Activated CD4-positive, alpha-beta T cell treated with anti-CD3 and anti-CD28 coated beads, Interleukin-2, amount 50 U/mL, for 24 hours (primary cell): ENCODE measurements around the gene L3MBTL4.
"Not testable (repeated sequence)": the region's sequence is repeated elsewhere in the genome, so short reads cannot be mapped to it uniquely, and the experiment has no call there.

Source experiments
- DNase-seq, 2 donors: peaks; one replicate each; pipeline ENCODE4 v3.0.0-alpha.2; 2020; ENCODE audit warnings: low read depth in 1 of 2, low spot score in 1 of 2

The L3MBTL4 gene

DNA sequence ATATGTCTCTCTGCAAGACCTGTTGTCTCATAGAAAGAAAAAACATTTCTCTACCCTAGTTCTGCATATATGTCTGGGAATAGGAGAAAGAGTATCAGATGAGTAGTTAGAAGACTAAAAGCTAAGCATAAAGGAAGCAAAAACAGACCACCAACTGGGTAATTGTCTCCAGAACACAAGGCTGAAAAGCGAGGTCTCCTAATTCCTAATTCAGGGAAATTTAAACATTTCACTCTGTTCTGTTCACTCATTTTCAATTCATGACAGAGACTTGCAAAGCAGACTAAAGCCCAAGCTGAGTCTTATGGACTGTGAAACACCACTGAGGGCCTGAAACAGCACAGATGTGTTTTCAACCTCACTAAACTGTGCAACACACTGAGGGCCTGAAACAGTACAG is 294.9 kb downstream of the L3MBTL4 start:
- no peak for DNase-seq

DNA sequence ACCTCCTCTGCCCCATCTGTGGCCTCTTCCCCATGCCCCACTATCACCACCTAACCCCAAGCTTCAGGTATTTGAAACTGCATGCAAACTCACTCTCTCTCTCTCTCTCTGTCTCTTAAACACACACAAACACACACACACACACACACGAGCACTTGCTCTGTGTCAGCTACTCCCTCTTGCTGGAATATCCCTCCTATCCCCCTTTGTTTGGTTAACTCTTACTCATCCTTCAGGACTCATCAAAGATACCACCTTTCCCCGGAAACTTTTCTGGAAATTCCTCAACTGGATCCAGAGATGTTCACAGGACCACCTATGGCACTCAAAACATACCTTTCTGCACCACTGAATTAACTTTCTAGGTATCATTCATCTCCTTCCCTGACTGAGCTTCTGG is 296.6 kb downstream of the L3MBTL4 start:
- no peak for DNase-seq

DNA sequence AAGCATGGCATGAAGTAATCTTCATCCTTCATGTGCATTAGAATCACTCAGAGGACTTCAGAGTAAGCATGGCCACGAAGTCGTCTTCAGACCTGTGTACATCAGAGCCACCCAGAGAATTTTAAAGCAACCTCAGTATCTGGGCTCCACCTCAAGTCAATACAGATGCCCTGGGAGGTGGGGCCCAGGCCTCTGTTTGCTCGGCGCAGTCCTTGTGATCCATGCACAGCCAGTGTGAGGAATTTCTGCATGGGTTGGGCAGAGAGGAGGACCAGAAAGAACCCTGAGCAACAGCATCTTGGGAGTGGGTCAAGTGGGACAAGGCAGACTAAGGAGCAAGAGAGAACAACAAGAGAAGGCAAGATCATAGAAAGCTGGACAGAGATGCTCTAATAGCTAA is 299.0 kb downstream of the L3MBTL4 start:
- no peak for DNase-seq

DNA sequence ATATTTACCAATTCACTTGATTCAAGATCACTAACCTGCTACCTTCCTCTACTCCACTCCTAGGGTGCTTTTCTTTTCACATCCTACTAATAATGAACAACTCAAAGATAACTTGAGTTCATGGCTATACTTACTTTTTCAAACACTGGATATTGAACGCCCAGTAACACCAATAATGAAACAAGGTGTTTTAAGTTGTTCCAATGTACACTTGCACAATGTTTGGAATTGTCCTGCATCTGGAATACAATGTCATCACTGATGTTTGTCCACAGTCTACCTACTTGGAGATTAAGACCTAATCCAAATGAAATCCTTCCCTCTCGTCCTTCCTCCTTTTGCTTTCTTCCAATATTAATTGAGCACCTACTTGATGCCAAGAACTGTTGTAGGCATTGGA is 301.1 kb downstream of the L3MBTL4 start:
- no peak for DNase-seq

DNA sequence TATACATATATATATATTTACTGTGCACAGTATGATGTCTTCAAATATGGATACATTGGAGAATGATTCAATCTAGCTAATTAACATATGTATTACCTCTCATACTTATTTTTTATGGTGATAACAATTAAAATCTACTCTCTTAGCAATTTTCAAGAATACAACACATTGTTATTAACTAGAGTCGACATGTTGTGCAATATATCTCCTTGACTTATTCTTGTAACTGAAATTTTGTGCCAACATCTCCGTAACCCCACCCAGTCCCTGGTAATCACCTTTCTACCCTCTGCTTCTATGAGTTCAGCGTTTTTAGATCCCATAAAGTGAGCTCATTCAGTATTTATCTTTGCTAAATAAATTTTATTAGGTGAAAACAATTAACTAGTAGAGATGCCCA is 303.0 kb downstream of the L3MBTL4 start:
- no peak for DNase-seq

DNA sequence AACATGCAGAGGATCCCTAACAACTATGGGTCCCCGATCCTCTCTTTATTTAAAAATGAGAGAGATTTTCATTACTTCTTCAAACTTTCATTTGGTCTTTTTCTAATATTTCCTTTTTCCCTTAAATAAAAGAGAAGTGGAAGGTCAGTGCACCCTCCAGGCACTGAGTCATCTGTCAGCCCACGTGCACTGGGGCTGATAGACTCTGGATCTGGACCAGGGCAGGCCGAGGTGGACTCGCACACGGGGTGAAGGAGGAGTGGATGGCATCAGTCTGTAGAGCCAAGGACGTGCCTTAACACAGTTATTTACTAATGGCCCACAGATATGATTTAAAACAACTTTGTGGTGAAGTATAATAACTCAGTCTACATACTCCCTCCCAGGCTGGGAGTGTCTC is 305.0 kb downstream of the L3MBTL4 start:
- DNase-seq: no peak

DNA sequence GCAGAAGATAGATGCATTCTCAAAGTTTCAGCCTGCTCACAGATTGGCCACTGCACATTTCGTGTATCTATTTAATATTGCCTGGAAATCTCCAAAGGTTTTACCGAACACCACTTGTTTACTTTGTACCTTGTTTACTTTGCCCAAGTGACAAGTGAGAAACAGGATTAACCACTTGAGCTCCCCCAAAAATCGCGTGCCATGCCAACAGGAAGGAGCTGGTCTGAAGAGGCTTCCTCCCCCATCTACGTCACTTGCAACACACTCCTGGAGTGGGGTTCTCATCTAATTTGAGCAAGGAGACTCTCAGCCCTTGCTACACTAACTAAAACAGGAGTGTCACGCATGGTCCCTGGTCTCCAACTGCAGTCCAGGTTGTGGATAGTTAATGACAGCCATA is 306.9 kb downstream of the L3MBTL4 start:
- DNase-seq: no peak

DNA sequence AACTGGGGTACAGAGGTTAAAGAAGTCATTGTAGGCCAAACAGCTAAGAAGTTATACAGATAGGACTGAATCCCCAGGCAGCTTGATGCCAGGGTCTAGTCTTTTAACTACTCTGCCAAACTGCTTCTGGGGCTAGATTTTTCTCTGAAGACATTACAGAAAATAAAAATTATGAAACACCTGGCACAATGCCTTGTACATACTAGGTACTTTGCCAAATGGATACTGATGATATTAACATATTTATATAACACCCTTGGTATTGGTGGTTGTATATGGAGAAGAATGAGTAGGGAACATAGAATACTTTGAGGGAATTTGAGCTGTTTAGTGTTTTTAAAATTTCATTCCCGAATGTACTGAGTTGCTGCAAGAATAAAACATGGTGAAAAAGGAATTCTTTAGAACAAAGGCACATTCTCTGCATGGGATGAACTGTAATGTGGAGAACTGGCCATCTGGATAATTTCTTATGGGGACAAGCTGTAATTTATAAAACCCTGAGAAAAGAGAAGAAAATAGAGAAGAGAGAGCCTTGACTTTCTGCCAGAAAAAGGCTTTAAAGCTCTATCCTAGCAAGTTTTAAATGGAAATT is 308.5 kb downstream of the L3MBTL4 start:
- no peak for DNase-seq

DNA sequence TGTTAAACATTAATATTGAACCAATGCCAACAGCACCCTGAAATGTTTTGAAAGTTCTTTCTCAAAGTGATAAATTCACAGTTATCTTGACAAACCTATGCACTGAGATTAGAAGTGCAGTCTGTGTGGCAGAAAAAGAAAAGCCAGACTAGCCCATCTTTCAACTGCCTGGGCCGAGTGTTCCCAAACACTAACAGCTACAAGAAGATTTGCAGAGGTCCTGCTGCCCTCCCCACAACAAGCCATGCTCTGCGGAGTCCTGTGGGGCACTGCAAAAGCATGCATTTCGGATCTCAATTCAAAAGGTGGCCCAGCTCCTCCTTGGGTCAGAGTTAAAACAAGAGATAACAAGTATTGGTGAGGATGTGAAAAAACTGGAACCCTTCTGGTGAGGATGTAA is 311.0 kb downstream of the L3MBTL4 start:
- no peak for DNase-seq

DNA sequence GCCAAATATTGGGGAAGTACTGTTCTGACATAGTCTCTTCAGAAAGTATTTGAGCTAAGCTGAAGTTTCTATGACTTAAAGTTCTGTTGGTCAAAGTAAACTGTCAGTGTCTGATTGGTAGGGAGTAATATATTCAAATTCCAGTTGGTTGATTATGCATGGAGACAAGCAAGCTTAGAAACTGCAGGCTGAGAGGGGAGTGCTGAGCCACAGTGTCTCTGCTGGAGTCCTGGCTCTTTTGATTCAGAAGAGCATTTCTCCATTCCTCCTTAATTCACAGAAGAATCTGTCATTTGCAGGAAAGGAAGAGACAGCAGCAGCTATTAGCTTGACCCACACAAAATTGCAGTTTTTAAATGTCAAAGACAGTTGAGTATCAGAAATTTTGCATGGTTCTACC is 318.0 kb downstream of the L3MBTL4 start:
- no peak for DNase-seq

DNA sequence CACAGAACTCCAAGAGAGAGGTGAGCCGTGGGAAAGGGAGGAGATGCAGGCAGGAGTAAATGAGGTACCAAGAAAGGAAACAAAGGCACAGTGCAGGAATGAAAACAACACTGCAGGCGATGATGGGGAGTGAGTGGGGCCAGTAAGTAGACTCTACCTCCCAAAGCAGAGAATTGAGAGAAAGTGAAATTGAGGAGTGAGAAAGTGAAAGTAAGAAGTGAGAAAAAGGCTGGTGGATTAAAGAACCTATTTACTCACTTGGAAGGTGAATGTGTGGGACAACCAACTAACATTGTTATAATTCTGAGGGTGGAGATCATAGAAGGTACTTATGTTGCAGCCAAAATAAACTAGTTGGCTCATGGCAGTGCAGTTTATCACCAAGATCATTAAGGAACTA is 326.3 kb downstream of the L3MBTL4 start:
- DNase-seq: no peak

DNA sequence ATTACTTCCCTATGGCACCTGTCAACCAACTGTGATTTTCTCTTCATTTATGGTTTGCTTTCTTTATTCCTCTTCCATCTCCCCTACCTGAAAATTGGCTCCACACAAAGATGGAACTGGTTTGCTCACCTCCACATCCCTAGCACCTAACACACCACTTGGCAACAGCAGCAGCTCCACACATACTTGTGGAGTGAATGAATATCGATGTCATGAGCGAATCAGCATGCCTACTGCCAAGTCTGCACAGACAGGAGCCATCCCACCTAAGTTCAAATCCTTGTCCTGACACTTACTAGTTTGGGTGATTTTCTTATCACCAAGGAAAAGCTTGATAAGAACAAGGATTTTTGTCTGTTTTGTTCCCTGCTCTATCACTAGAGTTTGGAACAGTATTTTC is 328.0 kb downstream of the L3MBTL4 start:
- no peak for DNase-seq

DNA sequence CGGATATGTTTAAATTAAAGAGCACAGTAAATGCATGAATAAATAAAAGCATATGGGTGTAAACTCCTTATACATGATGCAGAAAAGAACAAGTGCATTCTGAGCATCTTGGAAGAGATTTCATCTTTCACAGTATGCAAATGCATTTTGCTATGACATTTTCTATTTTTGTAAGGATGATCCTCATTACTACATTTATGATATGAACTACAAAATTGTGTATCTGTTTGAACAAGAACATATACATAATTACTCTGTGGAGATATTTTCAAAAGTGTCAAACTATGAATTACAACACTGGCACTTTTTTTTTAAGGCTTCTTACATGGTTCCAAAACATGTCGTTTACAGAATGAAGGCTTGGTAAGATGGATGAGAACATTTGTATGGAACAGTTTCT is 335.3 kb downstream of the L3MBTL4 start:
- DNase-seq: no peak

DNA sequence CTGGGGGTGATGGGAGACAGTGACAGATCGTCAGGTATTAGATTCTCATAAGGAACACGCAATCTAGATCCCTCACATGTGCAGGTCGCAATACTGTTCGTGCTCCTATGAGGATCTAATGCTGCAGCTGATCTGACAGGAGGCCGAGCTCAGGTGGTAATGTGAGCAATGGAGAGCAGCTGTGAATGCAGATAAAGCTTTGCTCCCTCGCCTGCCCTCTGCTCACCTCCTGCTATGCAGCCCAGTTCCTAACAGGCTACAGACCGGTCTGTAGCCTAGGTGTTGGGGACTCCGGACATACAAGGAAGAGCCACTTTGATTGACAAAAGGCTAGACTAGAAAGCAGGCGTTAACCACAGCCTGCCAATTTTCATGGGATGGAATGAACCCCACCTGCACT is 335.8 kb downstream of the L3MBTL4 start:
- no peak for DNase-seq

DNA sequence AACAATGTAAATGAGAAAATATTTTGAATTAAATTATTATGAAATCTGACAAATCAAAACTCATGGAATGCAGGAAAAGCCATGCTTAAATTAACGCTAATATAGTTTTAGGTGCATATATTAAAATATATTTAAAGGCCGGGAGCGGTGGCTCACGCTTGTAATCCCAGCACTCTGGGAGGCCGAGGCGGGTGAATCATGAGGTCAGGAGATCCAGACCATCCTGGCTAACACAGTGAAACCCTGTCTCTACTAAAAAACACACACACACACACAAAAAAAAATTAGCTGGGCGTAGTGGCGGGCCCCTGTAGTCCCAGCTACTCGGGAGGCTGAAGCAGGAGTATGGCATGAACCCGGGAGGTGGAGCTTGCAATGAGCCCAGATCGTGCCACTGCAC is 342.3 kb downstream of the L3MBTL4 start:
- not testable (repeated sequence) for DNase-seq

DNA sequence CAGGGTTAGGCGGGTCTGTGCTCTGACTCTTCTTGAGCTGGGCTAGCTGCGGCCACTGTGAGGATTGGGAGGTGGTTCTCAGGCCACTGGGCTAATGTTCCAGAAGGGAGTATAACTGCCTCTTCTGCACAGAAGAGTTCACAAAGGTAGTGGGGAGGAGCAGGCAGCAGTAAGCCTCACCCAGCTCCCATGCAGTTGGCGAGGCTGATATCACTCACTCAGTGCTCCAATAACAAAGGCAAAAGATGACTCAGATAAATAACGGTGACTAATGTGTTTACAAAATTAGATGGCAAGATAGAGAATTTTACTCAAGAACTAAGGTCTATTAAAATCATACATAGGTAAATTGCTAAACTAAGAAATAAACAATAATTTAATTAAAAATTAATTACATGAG is 345.2 kb downstream of the L3MBTL4 start:
- DNase-seq: no peak

DNA sequence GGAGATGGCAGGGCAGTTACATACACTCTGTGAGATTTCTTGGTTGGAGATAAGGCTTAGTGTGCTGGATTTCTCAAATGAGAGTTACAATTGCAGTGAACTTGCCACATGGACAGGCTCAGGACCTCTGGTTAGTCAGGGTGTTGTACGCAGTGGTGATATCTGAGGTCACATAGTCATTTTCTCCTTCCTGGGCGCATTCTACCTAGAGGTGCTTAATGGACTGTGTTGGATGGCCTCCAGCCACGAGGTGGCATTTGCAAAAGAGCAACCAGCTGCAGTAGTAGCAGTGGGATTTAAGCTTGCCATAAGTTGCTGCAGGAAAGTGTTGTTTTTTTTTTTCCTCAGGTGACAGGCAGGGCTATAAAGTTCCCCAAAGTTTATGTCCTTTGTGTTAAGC is 345.6 kb downstream of the L3MBTL4 start:
- DNase-seq: no peak

DNA sequence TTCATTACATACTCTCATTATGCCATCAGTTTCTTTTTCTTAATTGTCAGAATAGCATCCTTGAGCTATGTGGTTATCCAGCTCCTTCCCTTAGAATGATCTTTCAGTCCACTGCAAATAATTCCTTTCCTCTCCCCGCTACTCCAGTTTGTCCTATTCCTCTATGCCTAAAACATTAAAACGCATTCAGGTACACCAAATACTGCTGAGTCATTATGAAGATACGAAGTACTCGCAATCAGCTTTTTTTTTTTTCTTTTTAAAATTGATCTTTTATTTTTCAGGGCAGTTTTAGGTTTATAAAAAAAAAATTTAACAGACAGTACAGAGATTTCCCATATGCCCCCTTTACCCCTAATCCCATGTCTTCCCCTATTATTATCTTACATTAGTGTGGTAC is 354.6 kb downstream of the L3MBTL4 start:
- no peak for DNase-seq

DNA sequence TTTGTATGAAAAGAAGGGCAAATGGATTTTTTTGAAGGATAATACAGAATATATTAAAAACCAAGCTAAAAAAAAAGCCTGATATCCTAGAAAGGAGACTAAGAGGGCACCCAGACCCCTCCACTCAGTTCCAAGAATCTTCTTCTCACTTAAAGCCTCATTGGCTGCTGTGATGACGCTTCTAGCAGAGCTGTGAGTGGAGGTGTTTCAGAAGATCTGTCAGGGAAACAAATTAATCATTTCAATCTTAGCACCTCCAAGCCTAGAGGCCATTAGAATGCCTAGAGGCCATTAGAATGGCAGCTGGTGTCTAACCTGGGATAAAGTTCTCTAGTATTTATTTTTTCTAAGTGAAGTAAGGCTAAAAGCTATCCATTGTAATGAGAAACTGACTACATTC is 355.2 kb downstream of the L3MBTL4 start:
- no peak for DNase-seq

DNA sequence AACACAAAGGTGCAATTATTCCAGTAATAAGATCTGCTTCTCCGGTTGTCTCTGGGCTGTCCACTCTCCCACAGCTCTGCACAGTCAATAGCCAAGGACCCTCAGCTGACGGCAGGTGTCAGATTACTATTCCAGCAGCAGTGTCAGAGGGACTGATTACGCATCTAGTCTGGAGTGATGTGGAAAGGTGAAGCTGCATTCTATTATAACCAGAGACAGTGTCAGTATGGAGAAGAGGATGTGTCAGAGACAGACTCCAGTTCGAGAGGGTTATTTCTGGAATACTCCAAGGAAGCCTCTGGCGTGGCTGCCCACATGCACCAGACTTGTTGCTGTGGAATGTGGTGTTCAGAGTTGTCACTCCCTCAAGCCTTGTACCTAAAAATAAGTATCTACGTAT is 355.8 kb downstream of the L3MBTL4 start:
- DNase-seq: no peak

DNA sequence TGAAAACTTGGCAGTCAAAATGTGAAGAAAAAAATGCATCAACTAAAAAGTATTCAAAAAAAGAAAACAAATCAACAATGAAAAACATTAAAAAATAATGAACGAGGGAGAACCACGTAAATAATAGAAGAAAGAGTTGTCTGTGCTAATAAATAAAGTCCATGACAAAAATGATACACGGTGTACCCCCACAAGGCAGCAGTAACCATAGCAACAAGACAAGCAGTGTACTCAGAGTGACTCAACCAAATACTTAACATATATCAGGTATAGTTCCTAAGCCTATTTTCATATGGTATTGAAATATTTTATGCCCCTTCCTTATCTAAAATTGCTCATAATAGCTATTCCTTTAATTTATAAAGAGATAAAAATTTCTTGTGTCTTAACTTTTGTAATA is 357.1 kb downstream of the L3MBTL4 start:
- no peak for DNase-seq

DNA sequence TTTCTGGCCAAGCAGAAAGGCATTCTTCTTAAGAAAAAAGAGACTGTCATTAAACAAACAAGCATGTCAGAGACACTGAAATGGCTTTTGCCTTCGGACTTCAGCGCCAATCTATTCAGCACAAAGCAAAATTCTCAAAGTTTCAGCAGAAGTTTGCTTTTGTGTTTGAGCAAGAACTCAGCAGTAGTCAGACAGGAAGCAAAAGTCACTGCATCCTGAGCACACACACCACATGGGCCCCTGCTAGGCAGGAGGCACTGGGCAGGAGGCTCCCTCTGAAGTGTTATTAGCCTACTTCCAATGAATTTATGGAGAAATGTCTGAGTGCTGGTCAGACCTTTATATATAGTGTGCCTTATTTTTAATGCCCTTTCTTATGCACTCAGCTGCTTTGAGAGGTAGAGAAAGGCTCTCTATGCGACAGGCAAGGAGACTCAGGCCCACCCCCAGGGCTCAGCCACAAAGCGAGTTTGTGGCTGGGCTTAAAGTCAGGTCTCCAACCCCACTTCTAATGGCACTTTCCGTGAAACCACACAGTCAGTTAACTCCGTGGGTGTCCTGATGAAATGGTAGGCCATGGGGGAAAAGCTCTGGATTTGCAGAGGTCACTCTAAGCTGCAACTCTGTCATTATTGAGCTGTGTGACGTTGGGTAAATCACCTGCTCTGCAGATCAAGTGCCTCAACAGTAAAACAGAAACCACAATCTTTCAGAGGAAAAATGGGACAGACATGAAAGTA is 358.4 kb downstream of the L3MBTL4 start:
- no peak for DNase-seq

DNA sequence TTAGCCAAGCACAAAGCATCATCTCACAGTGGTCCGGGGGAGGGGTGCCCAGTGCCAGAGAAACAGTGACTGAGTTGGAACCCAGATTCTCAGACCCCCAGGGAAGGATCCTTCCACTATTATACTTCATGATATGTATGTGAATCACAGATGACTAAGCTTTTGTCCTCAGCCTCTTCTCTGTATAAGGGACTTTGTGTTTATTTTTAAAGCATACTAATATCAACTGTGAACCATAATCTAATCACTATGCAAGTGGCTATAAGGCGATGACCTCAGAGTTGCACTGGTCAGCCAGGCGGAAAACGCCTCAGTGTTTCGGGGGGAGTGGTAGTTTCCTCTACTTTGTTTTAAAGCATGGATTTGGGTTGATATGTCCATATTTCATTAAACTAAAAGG is 359.0 kb downstream of the L3MBTL4 start:
- DNase-seq: no peak
